Measurements from ENCODE around the gene CDK11A.
"Not testable (repeated sequence)": the region's sequence is repeated elsewhere in the genome, so short reads cannot be mapped to it uniquely, and the experiment has no call there.

Gene CDK11A

GRCh38 chr1:1732381-1732780 is 8.2 kb upstream of the CDK11A start:
- H3K4me3 ChIP-seq (ENCODE audit: low read depth, low read length), result no peak overlapping the region
- DNase-seq (ENCODE audit: low read depth), result no peak
- no peak for TF ChIP-seq CTCF (IDR thresholded peaks at IDR 0.05; ENCODE audit: control insufficient read depth, extremely low read depth, insufficient read depth)

GRCh38 chr1:1730870-1731269 is 6.7 kb upstream of the CDK11A start:
- no peak for TF ChIP-seq CTCF (IDR thresholded peaks at IDR 0.05; ENCODE audit: control insufficient read depth, extremely low read depth, insufficient read depth)
- no peak overlapping the region for H3K4me3 ChIP-seq (ENCODE audit: low read depth, low read length)
- DNase-seq (ENCODE audit: low read depth), result no peak

- H3K4me3 ChIP-seq (ENCODE audit: low read depth, low read length); DNase-seq (ENCODE audit: low read depth): not testable (repeated sequence)
Observed at GRCh38 chr1:1730230-1730629, 6.1 kb upstream of the CDK11A start.

- not testable (repeated sequence) for H3K4me3 ChIP-seq (ENCODE audit: low read depth, low read length)
Observed at GRCh38 chr1:1729116-1729816, 5.1 kb upstream of the CDK11A start.

GRCh38 chr1:1728308-1729005 is 4.3 kb upstream of the CDK11A start:
- not testable (repeated sequence) for H3K4me3 ChIP-seq (ENCODE audit: low read depth, low read length); DNase-seq (ENCODE audit: low read depth)

More at GRCh38 chr1:1729116-1729816, 5.1 kb upstream of the CDK11A start:
- not testable (repeated sequence) for DNase-seq (ENCODE audit: low read depth)

- DNase-seq (ENCODE audit: low read depth); H3K4me3 ChIP-seq (ENCODE audit: low read depth, low read length): not testable (repeated sequence)
Observed at GRCh38 chr1:1727131-1727651, 3.0 kb upstream of the CDK11A start.

- not testable (repeated sequence) for DNase-seq (ENCODE audit: low read depth); H3K4me3 ChIP-seq (ENCODE audit: low read depth, low read length)
Observed at GRCh38 chr1:1726088-1726487, 1.9 kb upstream of the CDK11A start.

GRCh38 chr1:1721201-1721600 is 3.0 kb downstream of the CDK11A start:
- no peak for TF ChIP-seq CTCF (IDR thresholded peaks at IDR 0.05; ENCODE audit: control insufficient read depth, extremely low read depth, insufficient read depth)
- DNase-seq (ENCODE audit: low read depth), result no peak
- H3K4me3 ChIP-seq (ENCODE audit: low read depth, low read length), result no peak overlapping the region

- not testable (repeated sequence) for DNase-seq (ENCODE audit: low read depth)
Observed at GRCh38 chr1:1715109-1715883, 8.9 kb downstream of the CDK11A start.

GRCh38 chr1:1707897-1708296 is 16.3 kb downstream of the CDK11A start:
- not testable (repeated sequence) for DNase-seq (ENCODE audit: low read depth); H3K4me3 ChIP-seq (ENCODE audit: low read depth, low read length)

More at GRCh38 chr1:1715109-1715883, 8.9 kb downstream of the CDK11A start:
- not testable (repeated sequence) for H3K4me3 ChIP-seq (ENCODE audit: low read depth, low read length)

GRCh38 chr1:1707241-1707640 is 16.9 kb downstream of the CDK11A start:
- not testable (repeated sequence) for DNase-seq (ENCODE audit: low read depth); H3K4me3 ChIP-seq (ENCODE audit: low read depth, low read length)

GRCh38 chr1:1705623-1706022 is 18.5 kb downstream of the CDK11A start:
- not testable (repeated sequence) for DNase-seq (ENCODE audit: low read depth); H3K4me3 ChIP-seq (ENCODE audit: low read depth, low read length)

- not testable (repeated sequence) for DNase-seq (ENCODE audit: low read depth); H3K4me3 ChIP-seq (ENCODE audit: low read depth, low read length)
Observed at GRCh38 chr1:1704284-1704957, 19.7 kb downstream of the CDK11A start.

All from LNCaP clone FGC (cell line).